Neural cell (in vitro differentiated cells): ENCODE data around the gene SYDE2. TPM values are rescaled to one million over a fixed set of nuclear protein-coding genes. Genes with fewer than 3 reads are reported as not detected.

Experiments used
- H2AFZ ChIP-seq: fragments of 200-600, 300-800 bp; sonication (generic), shearing (Covaris generic); 2 replicates; pipeline ENCODE4 v1.6.0; 2014; ENCODE audit warnings: low read depth, mild to moderate bottlenecking, antibody characterized with exemption, low read length, moderate library complexity
- H3F3A ChIP-seq: fragments of 200-600 bp; shearing (Covaris generic); 2 replicates; pipeline ENCODE4 v1.6.1; 2016; ENCODE audit warnings: mild to moderate bottlenecking, moderate library complexity, mixed read lengths, antibody characterized with exemption, low read length; ENCODE audit not compliant: insufficient read depth, poor library complexity, severe bottlenecking
- H3K27ac ChIP-seq: fragments of 200-600, 300-800 bp; sonication (generic), shearing (Covaris generic); 2 replicates; pipeline ENCODE4 v1.5.1; 2014; ENCODE audit warnings: mild to moderate bottlenecking, low read length, moderate library complexity
- H3K27me3 ChIP-seq: fragments of 300-800, 200-600 bp; sonication (generic), shearing (Covaris generic); 2 replicates; pipeline ENCODE4 v1.6.0; 2014; ENCODE audit warnings: mild to moderate bottlenecking, low read depth, low read length, moderate library complexity; ENCODE audit not compliant: insufficient read depth
- H3K36me3 ChIP-seq: fragments of 300-800, 200-600 bp; sonication (generic), shearing (Covaris generic); 2 replicates; pipeline ENCODE4 v1.5.1; 2014; ENCODE audit warnings: mild to moderate bottlenecking, antibody characterized with exemption, low read length, moderate library complexity; ENCODE audit not compliant: insufficient read depth
- H3K4me2 ChIP-seq: fragments of 300-800, 200-600 bp; sonication (generic), shearing (Covaris generic); 2 replicates; pipeline ENCODE4 v1.6.0; 2014; ENCODE audit warnings: mild to moderate bottlenecking, low read length
- H3K4me3 ChIP-seq: fragments of 300-800, 200-600 bp; sonication (generic), shearing (Covaris generic); 2 replicates; pipeline ENCODE4 v1.5.1; 2014; ENCODE audit warnings: mild to moderate bottlenecking, low read length, moderate library complexity
- H3K79me2 ChIP-seq: fragments of 200-600 bp; shearing (Covaris generic); replicated peaks from 2 replicates; pipeline ENCODE4 v1.6.0; 2014; ENCODE audit warnings: mild to moderate bottlenecking, low read length, moderate library complexity; ENCODE audit not compliant: insufficient read depth
- H3K9ac ChIP-seq: fragments of 300-800, 200-600 bp; sonication (generic), shearing (Covaris generic); 2 replicates; pipeline ENCODE4 v1.6.1; 2016; ENCODE audit warnings: mild to moderate bottlenecking, low read length, mixed read lengths
- H3K9me2 ChIP-seq: fragments of 200-600 bp; shearing (Covaris generic); 2 replicates; pipeline ENCODE4 v1.6.1; 2016; ENCODE audit warnings: mild to moderate bottlenecking, low read length, mixed read lengths; ENCODE audit not compliant: insufficient read depth
- H3K9me3 ChIP-seq: fragments of 200-600, 300-800 bp; sonication (generic), shearing (Covaris generic); 2 replicates; pipeline ENCODE4 v1.6.1; 2016; ENCODE audit warnings: mild to moderate bottlenecking, mixed run types, low read length, moderate library complexity, mixed read lengths
- H4K20me1 ChIP-seq: fragments of 200-600 bp; shearing (Covaris generic); 2 replicates; pipeline ENCODE4 v1.6.1; 2016; ENCODE audit warnings: mild to moderate bottlenecking, mixed run types; ENCODE audit not compliant: insufficient read depth
- EP300 ChIP-seq: fragments of 450-650 bp; conservative IDR thresholded peaks from 2 replicates; pipeline ENCODE4 v1.6.1; 2014; ENCODE audit warnings: antibody characterized with exemption, mild to moderate bottlenecking, moderate library complexity; ENCODE audit not compliant: poor library complexity, severe bottlenecking
- EZH2 ChIP-seq: fragments of 200-600, 300-800 bp; shearing (Covaris generic), sonication (generic); IDR thresholded peaks from 2 replicates; pipeline ENCODE4 v1.6.1; 2014; ENCODE audit warnings: antibody characterized with exemption, low read length, borderline replicate concordance, mild to moderate bottlenecking; ENCODE audit not compliant: insufficient read depth, poor library complexity, severe bottlenecking
- MXI1 ChIP-seq: fragments of 450-650 bp; conservative IDR thresholded peaks from 2 replicates; pipeline ENCODE4 v1.6.1; 2014; ENCODE audit warnings: antibody characterized with exemption, mild to moderate bottlenecking; ENCODE audit not compliant: poor library complexity, severe bottlenecking
- POLR2AphosphoS5 ChIP-seq: IDR thresholded peaks from 2 replicates; pipeline ENCODE4 v1.6.1; 2012
- RAD21 ChIP-seq: fragments of 450-650 bp; conservative IDR thresholded peaks from 2 replicates; pipeline ENCODE4 v1.6.1; 2014; ENCODE audit warnings: antibody characterized with exemption, mild to moderate bottlenecking, moderate library complexity
- SMC3 ChIP-seq: fragments of 450-650 bp; conservative IDR thresholded peaks from 2 replicates; pipeline ENCODE4 v1.6.1; 2014; ENCODE audit warnings: antibody characterized with exemption, mild to moderate bottlenecking, moderate library complexity; ENCODE audit not compliant: poor library complexity
- TAF1 ChIP-seq: IDR thresholded peaks from 2 replicates; pipeline ENCODE4 v1.6.1; 2012; ENCODE audit warnings: low read depth
- polyA plus RNA-seq: library from polyadenylated mRNA; depleted of rRNA; stranded (reverse); fragments of >200 nt; gene quantifications from 2 replicates; pipeline ENCODE4 v1.2.3, GENCODE V29; 2014
- TF ChIP-seq, protein P1 (sequence below): fragments of 450-650 bp; IDR thresholded peaks from 2 replicates; pipeline ENCODE4 v1.5.1; 2014; ENCODE audit warnings: antibody characterized with exemption, mild to moderate bottlenecking, moderate library complexity; ENCODE audit not compliant: poor library complexity, severe bottlenecking
- TF ChIP-seq, protein P2 (sequence below): IDR thresholded peaks from 2 replicates; pipeline ENCODE4 v1.6.1; 2012; ENCODE audit warnings: borderline replicate concordance

The SYDE2 gene
- polyA plus RNA-seq, 1 donor from 2014 or later, result 0.66 TPM

DNA sequence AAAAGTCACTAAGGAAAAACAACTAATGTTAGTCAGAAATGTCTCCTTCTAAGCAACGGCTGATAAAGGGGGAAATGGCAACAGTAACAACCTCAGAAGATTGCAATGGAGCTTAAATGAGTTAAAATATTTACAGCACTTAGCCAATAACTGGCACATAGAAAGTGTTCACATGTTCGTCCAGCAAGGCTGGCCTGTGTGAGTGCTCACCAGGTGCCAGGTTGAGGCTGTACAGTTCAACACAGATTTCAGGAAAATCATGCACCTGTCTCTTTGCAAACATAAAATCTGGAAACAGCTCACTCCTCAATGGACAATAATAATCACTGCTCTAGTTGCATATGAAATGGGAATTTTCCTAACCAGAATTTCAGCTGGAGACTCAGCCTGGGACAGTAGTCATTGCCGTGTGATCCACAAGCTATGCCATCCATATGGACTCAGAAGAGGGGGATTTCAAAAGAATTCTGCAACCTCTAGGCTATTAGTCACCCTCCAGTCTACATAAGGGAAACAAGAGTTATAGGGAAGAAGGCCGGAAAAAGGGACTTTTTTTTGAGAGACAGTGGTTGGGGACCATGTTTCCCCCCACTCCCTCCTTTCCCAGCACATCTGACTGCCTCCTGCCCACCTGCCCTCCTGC is 68.6 kb downstream of the SYDE2 start:
- H4K20me1 ChIP-seq, result no peaks in the 10 kb centered on the region
- no peak overlapping the region for H2AFZ ChIP-seq
- no peaks in the 10 kb centered on the region for H3K9me3 ChIP-seq
- H3K27me3 ChIP-seq, result no peaks in the 10 kb centered on the region
- TF ChIP-seq, protein P1, sequence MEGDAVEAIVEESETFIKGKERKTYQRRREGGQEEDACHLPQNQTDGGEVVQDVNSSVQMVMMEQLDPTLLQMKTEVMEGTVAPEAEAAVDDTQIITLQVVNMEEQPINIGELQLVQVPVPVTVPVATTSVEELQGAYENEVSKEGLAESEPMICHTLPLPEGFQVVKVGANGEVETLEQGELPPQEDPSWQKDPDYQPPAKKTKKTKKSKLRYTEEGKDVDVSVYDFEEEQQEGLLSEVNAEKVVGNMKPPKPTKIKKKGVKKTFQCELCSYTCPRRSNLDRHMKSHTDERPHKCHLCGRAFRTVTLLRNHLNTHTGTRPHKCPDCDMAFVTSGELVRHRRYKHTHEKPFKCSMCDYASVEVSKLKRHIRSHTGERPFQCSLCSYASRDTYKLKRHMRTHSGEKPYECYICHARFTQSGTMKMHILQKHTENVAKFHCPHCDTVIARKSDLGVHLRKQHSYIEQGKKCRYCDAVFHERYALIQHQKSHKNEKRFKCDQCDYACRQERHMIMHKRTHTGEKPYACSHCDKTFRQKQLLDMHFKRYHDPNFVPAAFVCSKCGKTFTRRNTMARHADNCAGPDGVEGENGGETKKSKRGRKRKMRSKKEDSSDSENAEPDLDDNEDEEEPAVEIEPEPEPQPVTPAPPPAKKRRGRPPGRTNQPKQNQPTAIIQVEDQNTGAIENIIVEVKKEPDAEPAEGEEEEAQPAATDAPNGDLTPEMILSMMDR, result no peak
- TF ChIP-seq, protein P2, sequence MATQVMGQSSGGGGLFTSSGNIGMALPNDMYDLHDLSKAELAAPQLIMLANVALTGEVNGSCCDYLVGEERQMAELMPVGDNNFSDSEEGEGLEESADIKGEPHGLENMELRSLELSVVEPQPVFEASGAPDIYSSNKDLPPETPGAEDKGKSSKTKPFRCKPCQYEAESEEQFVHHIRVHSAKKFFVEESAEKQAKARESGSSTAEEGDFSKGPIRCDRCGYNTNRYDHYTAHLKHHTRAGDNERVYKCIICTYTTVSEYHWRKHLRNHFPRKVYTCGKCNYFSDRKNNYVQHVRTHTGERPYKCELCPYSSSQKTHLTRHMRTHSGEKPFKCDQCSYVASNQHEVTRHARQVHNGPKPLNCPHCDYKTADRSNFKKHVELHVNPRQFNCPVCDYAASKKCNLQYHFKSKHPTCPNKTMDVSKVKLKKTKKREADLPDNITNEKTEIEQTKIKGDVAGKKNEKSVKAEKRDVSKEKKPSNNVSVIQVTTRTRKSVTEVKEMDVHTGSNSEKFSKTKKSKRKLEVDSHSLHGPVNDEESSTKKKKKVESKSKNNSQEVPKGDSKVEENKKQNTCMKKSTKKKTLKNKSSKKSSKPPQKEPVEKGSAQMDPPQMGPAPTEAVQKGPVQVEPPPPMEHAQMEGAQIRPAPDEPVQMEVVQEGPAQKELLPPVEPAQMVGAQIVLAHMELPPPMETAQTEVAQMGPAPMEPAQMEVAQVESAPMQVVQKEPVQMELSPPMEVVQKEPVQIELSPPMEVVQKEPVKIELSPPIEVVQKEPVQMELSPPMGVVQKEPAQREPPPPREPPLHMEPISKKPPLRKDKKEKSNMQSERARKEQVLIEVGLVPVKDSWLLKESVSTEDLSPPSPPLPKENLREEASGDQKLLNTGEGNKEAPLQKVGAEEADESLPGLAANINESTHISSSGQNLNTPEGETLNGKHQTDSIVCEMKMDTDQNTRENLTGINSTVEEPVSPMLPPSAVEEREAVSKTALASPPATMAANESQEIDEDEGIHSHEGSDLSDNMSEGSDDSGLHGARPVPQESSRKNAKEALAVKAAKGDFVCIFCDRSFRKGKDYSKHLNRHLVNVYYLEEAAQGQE, result no peak
- TF ChIP-seq POLR2AphosphoS5 (no peak), MXI1 (no peak), EZH2 (no peak), TAF1 (no peak), EP300 (no peak), RAD21 (no peak), SMC3 (no peak)
- no peaks in the 10 kb centered on the region for H3K79me2 ChIP-seq
- no peak overlapping the region for H3K27ac ChIP-seq
- no peak overlapping the region for H3K9ac ChIP-seq
- H3K4me2 ChIP-seq, result no peak overlapping the region
- H3K4me3 ChIP-seq, result no peak overlapping the region
- no peaks in the 10 kb centered on the region for H3F3A ChIP-seq
- no peaks in the 10 kb centered on the region for H3K9me2 ChIP-seq
- H3K36me3 ChIP-seq, result no peaks in the 10 kb centered on the region

DNA sequence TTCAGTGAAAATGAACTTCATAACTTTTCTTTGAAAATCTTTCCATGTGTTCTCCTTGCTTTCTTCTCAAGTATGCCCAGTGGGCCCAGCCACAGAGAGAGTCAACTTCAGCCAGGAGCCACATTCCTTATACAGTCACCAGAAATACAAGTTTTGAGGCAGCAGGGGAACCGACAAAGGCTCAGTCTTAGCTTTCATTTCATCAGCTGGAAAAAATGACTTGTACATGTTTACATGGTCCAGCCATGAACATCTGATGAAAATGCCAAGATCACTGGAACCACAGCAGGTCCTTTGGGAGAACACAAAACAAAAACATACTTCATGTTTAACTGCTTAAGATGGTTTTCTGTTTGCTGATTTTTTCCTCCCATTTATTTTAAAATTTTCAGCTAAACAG is 72.5 kb downstream of the SYDE2 start:
- Histone ChIP-seq H3K9me3 (no peaks in the 10 kb centered on the region), H4K20me1 (no peaks in the 10 kb centered on the region), H3K27ac (no peak overlapping the region), H3K4me3 (no peak overlapping the region), H2AFZ (no peak overlapping the region), H3K9ac (no peak overlapping the region), H3K36me3 (no peaks in the 10 kb centered on the region), H3K9me2 (no peaks in the 10 kb centered on the region), H3K4me2 (no peak overlapping the region), H3K27me3 (no peaks in the 10 kb centered on the region), H3K79me2 (no peaks in the 10 kb centered on the region), H3F3A (no peaks in the 10 kb centered on the region)
- TF ChIP-seq POLR2AphosphoS5, result no peak
- TF ChIP-seq RAD21, result no peak
- no peak for TF ChIP-seq MXI1
- no peak for TF ChIP-seq EP300
- TF ChIP-seq, protein P2, result no peak
- TF ChIP-seq, protein P1, result no peak
- TF ChIP-seq SMC3, result no peak
- TF ChIP-seq EZH2, result no peak
- TF ChIP-seq TAF1, result no peak
